ENCODE measurements around the gene CGB8.
"Not testable (repeated sequence)": the region's sequence is repeated elsewhere in the genome, so short reads cannot be mapped to it uniquely, and the experiment has no call there.

Gene CGB8

GRCh38 chr19:49031642-49032301 is 17.1 kb downstream of the CGB8 start, which contains the start of gene CGB2:
CGB2 (plus strand) TSS chr19:49031890; CDS start chr19:49032096, 206 bp downstream.
- not testable (repeated sequence) for H3K36me3 ChIP-seq (ENCODE audit: control insufficient read depth, insufficient read depth, low read length); H3K4me1 ChIP-seq (ENCODE audit: control insufficient read depth, insufficient read depth, low read length); H3K27ac ChIP-seq (ENCODE audit: insufficient read depth, low read depth, low read length, poor library complexity, severe bottlenecking); H3K27me3 ChIP-seq (ENCODE audit: control insufficient read depth, insufficient read depth, low read length, poor library complexity, severe bottlenecking); H3K9me3 ChIP-seq (ENCODE audit: control insufficient read depth, low read length); H3K4me3 ChIP-seq (ENCODE audit: insufficient read depth, low read depth, low read length)
- 77 to 78% methylated on average over 28 of the region's 28 CpGs for WGBS, 2 experiments

GRCh38 chr19:49030323-49030722 is 18.6 kb downstream of the CGB8 start:
- 97 to 98% methylated on average over 4 of the region's 8 CpGs for WGBS, 2 experiments
- not testable (repeated sequence) for H3K27ac ChIP-seq (ENCODE audit: insufficient read depth, low read depth, low read length, poor library complexity, severe bottlenecking); H3K4me1 ChIP-seq (ENCODE audit: control insufficient read depth, insufficient read depth, low read length); H3K4me3 ChIP-seq (ENCODE audit: insufficient read depth, low read depth, low read length); H3K9me3 ChIP-seq (ENCODE audit: control insufficient read depth, low read length); H3K36me3 ChIP-seq (ENCODE audit: control insufficient read depth, insufficient read depth, low read length); H3K27me3 ChIP-seq (ENCODE audit: control insufficient read depth, insufficient read depth, low read length, poor library complexity, severe bottlenecking)

GRCh38 chr19:49029749-49030148 is 19.2 kb downstream of the CGB8 start:
- not testable (repeated sequence) for H3K36me3 ChIP-seq (ENCODE audit: control insufficient read depth, insufficient read depth, low read length); H3K27ac ChIP-seq (ENCODE audit: insufficient read depth, low read depth, low read length, poor library complexity, severe bottlenecking); H3K4me1 ChIP-seq (ENCODE audit: control insufficient read depth, insufficient read depth, low read length); H3K9me3 ChIP-seq (ENCODE audit: control insufficient read depth, low read length); H3K4me3 ChIP-seq (ENCODE audit: insufficient read depth, low read depth, low read length); H3K27me3 ChIP-seq (ENCODE audit: control insufficient read depth, insufficient read depth, low read length, poor library complexity, severe bottlenecking)
- 85 to 88% methylated on average over 14 of the region's 14 CpGs for WGBS, 2 experiments

GRCh38 chr19:49028686-49029085 is 20.2 kb downstream of the CGB8 start:
- 85 to 88% methylated on average over 8 of the region's 9 CpGs for whole genome bisulfite sequencing, 2 experiments
- H3K4me3 ChIP-seq (ENCODE audit: insufficient read depth, low read depth, low read length); H3K4me1 ChIP-seq (ENCODE audit: control insufficient read depth, insufficient read depth, low read length); H3K36me3 ChIP-seq (ENCODE audit: control insufficient read depth, insufficient read depth, low read length); H3K27me3 ChIP-seq (ENCODE audit: control insufficient read depth, insufficient read depth, low read length, poor library complexity, severe bottlenecking); H3K9me3 ChIP-seq (ENCODE audit: control insufficient read depth, low read length); H3K27ac ChIP-seq (ENCODE audit: insufficient read depth, low read depth, low read length, poor library complexity, severe bottlenecking): not testable (repeated sequence)

- 88% methylated on average over 23 of the region's 23 CpGs for WGBS, 2 experiments
- H3K36me3 ChIP-seq (ENCODE audit: control insufficient read depth, insufficient read depth, low read length); H3K4me1 ChIP-seq (ENCODE audit: control insufficient read depth, insufficient read depth, low read length); H3K27ac ChIP-seq (ENCODE audit: insufficient read depth, low read depth, low read length, poor library complexity, severe bottlenecking); H3K9me3 ChIP-seq (ENCODE audit: control insufficient read depth, low read length); H3K4me3 ChIP-seq (ENCODE audit: insufficient read depth, low read depth, low read length); H3K27me3 ChIP-seq (ENCODE audit: control insufficient read depth, insufficient read depth, low read length, poor library complexity, severe bottlenecking): not testable (repeated sequence)
Measured at GRCh38 chr19:49025599-49025998, 23.3 kb downstream of the CGB8 start.

GRCh38 chr19:49025088-49025487 is 23.8 kb downstream of the CGB8 start:
- not testable (repeated sequence) for H3K27me3 ChIP-seq (ENCODE audit: control insufficient read depth, insufficient read depth, low read length, poor library complexity, severe bottlenecking); H3K27ac ChIP-seq (ENCODE audit: insufficient read depth, low read depth, low read length, poor library complexity, severe bottlenecking); H3K9me3 ChIP-seq (ENCODE audit: control insufficient read depth, low read length); H3K36me3 ChIP-seq (ENCODE audit: control insufficient read depth, insufficient read depth, low read length); H3K4me1 ChIP-seq (ENCODE audit: control insufficient read depth, insufficient read depth, low read length); H3K4me3 ChIP-seq (ENCODE audit: insufficient read depth, low read depth, low read length)
- 100% methylated on average over 1 of the region's 6 CpGs; no CpG with 5 or more reads in 1 of the 2 experiments for WGBS, 2 experiments

GRCh38 chr19:49024233-49024632 is 24.7 kb downstream of the CGB8 start, which contains the start of gene CGB3:
CGB3 (minus strand) TSS chr19:49024333; CDS start chr19:49023971, 362 bp downstream.
- not testable (repeated sequence) for H3K4me3 ChIP-seq (ENCODE audit: insufficient read depth, low read depth, low read length); H3K27me3 ChIP-seq (ENCODE audit: control insufficient read depth, insufficient read depth, low read length, poor library complexity, severe bottlenecking); H3K4me1 ChIP-seq (ENCODE audit: control insufficient read depth, insufficient read depth, low read length); H3K36me3 ChIP-seq (ENCODE audit: control insufficient read depth, insufficient read depth, low read length); H3K27ac ChIP-seq (ENCODE audit: insufficient read depth, low read depth, low read length, poor library complexity, severe bottlenecking); H3K9me3 ChIP-seq (ENCODE audit: control insufficient read depth, low read length)
- WGBS, 2 experiments = 74 to 79% methylated on average over 12 to 13 of the region's 15 CpGs

- no peak overlapping the region for H3K4me3 ChIP-seq (ENCODE audit: insufficient read depth, low read depth, low read length)
- no peak overlapping the region for H3K27ac ChIP-seq (ENCODE audit: insufficient read depth, low read depth, low read length, poor library complexity, severe bottlenecking)
- no peaks in the 10 kb centered on the region for H3K9me3 ChIP-seq (ENCODE audit: control insufficient read depth, low read length)
- no peaks in the 10 kb centered on the region for H3K36me3 ChIP-seq (ENCODE audit: control insufficient read depth, insufficient read depth, low read length)
- H3K4me1 ChIP-seq (ENCODE audit: control insufficient read depth, insufficient read depth, low read length) = no peaks in the 10 kb centered on the region
- H3K27me3 ChIP-seq (ENCODE audit: control insufficient read depth, insufficient read depth, low read length, poor library complexity, severe bottlenecking) = peaks cover 29% of the 10 kb centered on the region
- 89 to 92% methylated on average over 9 of the region's 9 CpGs for WGBS, 2 experiments
Measured at GRCh38 chr19:49022116-49022515, 26.8 kb downstream of the CGB8 start.

- Histone ChIP-seq H3K27ac (ENCODE audit: insufficient read depth, low read depth, low read length, poor library complexity, severe bottlenecking) (no peak overlapping the region), H3K4me3 (ENCODE audit: insufficient read depth, low read depth, low read length) (no peak overlapping the region), H3K27me3 (ENCODE audit: control insufficient read depth, insufficient read depth, low read length, poor library complexity, severe bottlenecking) (peaks cover 29% of the 10 kb centered on the region), H3K4me1 (ENCODE audit: control insufficient read depth, insufficient read depth, low read length) (no peaks in the 10 kb centered on the region), H3K9me3 (ENCODE audit: control insufficient read depth, low read length) (no peaks in the 10 kb centered on the region), H3K36me3 (ENCODE audit: control insufficient read depth, insufficient read depth, low read length) (no peaks in the 10 kb centered on the region)
- 67 to 68% methylated on average over 16 of the region's 16 CpGs for WGBS, 2 experiments
Measured at GRCh38 chr19:49020931-49021895, 27.7 kb downstream of the CGB8 start.

GRCh38 chr19:49020342-49020741 is 28.6 kb downstream of the CGB8 start:
- Histone ChIP-seq H3K4me3 (ENCODE audit: insufficient read depth, low read depth, low read length) (no peak overlapping the region), H3K9me3 (ENCODE audit: control insufficient read depth, low read length) (no peaks in the 10 kb centered on the region), H3K36me3 (ENCODE audit: control insufficient read depth, insufficient read depth, low read length) (no peaks in the 10 kb centered on the region), H3K4me1 (ENCODE audit: control insufficient read depth, insufficient read depth, low read length) (no peaks in the 10 kb centered on the region), H3K27me3 (ENCODE audit: control insufficient read depth, insufficient read depth, low read length, poor library complexity, severe bottlenecking) (peaks cover 29% of the 10 kb centered on the region), H3K27ac (ENCODE audit: insufficient read depth, low read depth, low read length, poor library complexity, severe bottlenecking) (no peak overlapping the region)
- 83 to 86% methylated on average over 11 of the region's 11 CpGs for WGBS, 2 experiments

All from ectodermal cell (in vitro differentiated cells).